SU-DHL-6 (cell line): ENCODE data around the gene SVIL.

Experiments
- H2AFZ ChIP-seq: fragments of 200-600 bp; sonication (generic); 2 replicates; pipeline ENCODE4 v1.6.1; 2014; ENCODE audit warnings: low read depth, mild to moderate bottlenecking, moderate library complexity, mixed read lengths, antibody characterized with exemption, low read length; ENCODE audit not compliant: severe bottlenecking
- H3F3A ChIP-seq: fragments of 200-600 bp; shearing (Covaris generic); 2 replicates; pipeline ENCODE4 v1.6.0; 2016; ENCODE audit warnings: antibody characterized with exemption, mild to moderate bottlenecking; ENCODE audit not compliant: insufficient read depth
- H3K27ac ChIP-seq: fragments of 200-600 bp; sonication (generic); 2 replicates; pipeline ENCODE4 v1.5.1; 2016; ENCODE audit warnings: low read depth, mild to moderate bottlenecking, low read length, moderate library complexity, mixed read lengths
- H3K27me3 ChIP-seq: fragments of 200-600 bp; sonication (generic), shearing (Covaris generic); 2 replicates; pipeline ENCODE4 v1.6.0; 2014; ENCODE audit warnings: mild to moderate bottlenecking, low read length
- H3K36me3 ChIP-seq: fragments of 200-600 bp; sonication (generic); 2 replicates; pipeline ENCODE4 v1.6.1; 2014; ENCODE audit warnings: mild to moderate bottlenecking, low read length, mixed read lengths
- H3K4me2 ChIP-seq: fragments of 300-600, 200-600 bp; shearing (Covaris generic), sonication (generic); 2 replicates; pipeline ENCODE4 v1.6.0; 2014; ENCODE audit warnings: low read length, low read depth, mild to moderate bottlenecking; ENCODE audit not compliant: poor library complexity, severe bottlenecking
- H3K4me3 ChIP-seq: fragments of 200-600 bp; sonication (generic); 2 replicates; pipeline ENCODE4 v1.5.1; 2014; ENCODE audit warnings: antibody characterized with exemption, low read length, mild to moderate bottlenecking, mixed read lengths; ENCODE audit not compliant: insufficient read depth, poor library complexity, severe bottlenecking
- H3K79me2 ChIP-seq: fragments of 200-600 bp; sonication (generic); 2 replicates; pipeline ENCODE4 v1.6.1; 2014; ENCODE audit warnings: mild to moderate bottlenecking, low read length, moderate library complexity; ENCODE audit not compliant: insufficient read depth
- H3K9ac ChIP-seq: fragments of 200-600 bp; sonication (generic); 2 replicates; pipeline ENCODE4 v1.7.0; 2014; ENCODE audit warnings: mild to moderate bottlenecking, low read length
- H3K9me2 ChIP-seq: fragments of 200-600 bp; sonication (generic); replicated peaks from 2 replicates; pipeline ENCODE4 v1.6.1; 2014; ENCODE audit warnings: low read length; ENCODE audit not compliant: insufficient read depth
- H3K9me3 ChIP-seq: fragments of 200-600 bp; sonication (generic); 2 replicates; pipeline ENCODE4 v1.6.1; 2014; ENCODE audit warnings: low read length, mixed read lengths; ENCODE audit not compliant: insufficient read depth
- H4K20me1 ChIP-seq: fragments of 200-600 bp; sonication (generic); 2 replicates; pipeline ENCODE4 v1.6.1; 2014; ENCODE audit warnings: low read depth, mild to moderate bottlenecking, antibody characterized with exemption, low read length, moderate library complexity, mixed read lengths
- EZH2phosphoT487 ChIP-seq: fragments of 200-600 bp; sonication (generic), shearing (Covaris generic); conservative IDR thresholded peaks from 2 replicates; pipeline ENCODE4 v1.6.1; 2018; ENCODE audit warnings: mild to moderate bottlenecking, antibody characterized with exemption, low read length, moderate library complexity, mixed read lengths
- TF ChIP-seq, protein P1 (sequence below): fragments of 200-600 bp; sonication (generic); IDR thresholded peaks from one replicate; pipeline ENCODE4 v1.5.1; 2017; ENCODE audit warnings: antibody characterized with exemption, mild to moderate bottlenecking, low read length, moderate library complexity; ENCODE audit not compliant: insufficient read depth, poor library complexity, severe bottlenecking

Gene SVIL

GRCh38 chr10:29479081-29479925, 155.5 kb downstream of the SVIL start:
- Histone ChIP-seq H3F3A (no peaks in the 10 kb centered on the region), H3K27me3 (no peaks in the 10 kb centered on the region), H3K9ac (no peak overlapping the region), H3K79me2 (no peaks in the 10 kb centered on the region), H3K4me2 (no peak overlapping the region), H4K20me1 (no peaks in the 10 kb centered on the region), H3K27ac (peak overlapping the region; percentile 57; the same call in 1 of the 2 replicates), H3K4me3 (no peak overlapping the region), H3K9me2 (no peaks in the 10 kb centered on the region), H3K36me3 (no peaks in the 10 kb centered on the region), H3K9me3 (no peaks in the 10 kb centered on the region), H2AFZ (no peak overlapping the region)
- TF ChIP-seq EZH2phosphoT487: no peak
- TF ChIP-seq, protein P1, sequence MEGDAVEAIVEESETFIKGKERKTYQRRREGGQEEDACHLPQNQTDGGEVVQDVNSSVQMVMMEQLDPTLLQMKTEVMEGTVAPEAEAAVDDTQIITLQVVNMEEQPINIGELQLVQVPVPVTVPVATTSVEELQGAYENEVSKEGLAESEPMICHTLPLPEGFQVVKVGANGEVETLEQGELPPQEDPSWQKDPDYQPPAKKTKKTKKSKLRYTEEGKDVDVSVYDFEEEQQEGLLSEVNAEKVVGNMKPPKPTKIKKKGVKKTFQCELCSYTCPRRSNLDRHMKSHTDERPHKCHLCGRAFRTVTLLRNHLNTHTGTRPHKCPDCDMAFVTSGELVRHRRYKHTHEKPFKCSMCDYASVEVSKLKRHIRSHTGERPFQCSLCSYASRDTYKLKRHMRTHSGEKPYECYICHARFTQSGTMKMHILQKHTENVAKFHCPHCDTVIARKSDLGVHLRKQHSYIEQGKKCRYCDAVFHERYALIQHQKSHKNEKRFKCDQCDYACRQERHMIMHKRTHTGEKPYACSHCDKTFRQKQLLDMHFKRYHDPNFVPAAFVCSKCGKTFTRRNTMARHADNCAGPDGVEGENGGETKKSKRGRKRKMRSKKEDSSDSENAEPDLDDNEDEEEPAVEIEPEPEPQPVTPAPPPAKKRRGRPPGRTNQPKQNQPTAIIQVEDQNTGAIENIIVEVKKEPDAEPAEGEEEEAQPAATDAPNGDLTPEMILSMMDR: no peak

- Histone ChIP-seq H3K27ac (no peak overlapping the region), H2AFZ (no peak overlapping the region), H3K79me2 (no peaks in the 10 kb centered on the region), H3K9me2 (no peaks in the 10 kb centered on the region), H3F3A (no peaks in the 10 kb centered on the region), H3K27me3 (no peaks in the 10 kb centered on the region), H3K36me3 (no peaks in the 10 kb centered on the region), H4K20me1 (no peaks in the 10 kb centered on the region), H3K4me3 (no peak overlapping the region), H3K9ac (no peak overlapping the region), H3K9me3 (no peaks in the 10 kb centered on the region), H3K4me2 (no peak overlapping the region)
- no peak for TF ChIP-seq EZH2phosphoT487
Observed at GRCh38 chr10:29473406-29474100, 161.2 kb downstream of the SVIL start.

GRCh38 chr10:29473087-29473356, 161.7 kb downstream of the SVIL start:
- H3K36me3 ChIP-seq: no peaks in the 10 kb centered on the region
- H3K27ac ChIP-seq: no peak overlapping the region
- TF ChIP-seq, protein P1: no peak
- TF ChIP-seq EZH2phosphoT487: no peak
- no peaks in the 10 kb centered on the region for H3F3A ChIP-seq
- H2AFZ ChIP-seq: no peak overlapping the region
- no peak overlapping the region for H3K4me2 ChIP-seq
- H3K79me2 ChIP-seq: no peaks in the 10 kb centered on the region
- H3K9ac ChIP-seq: no peak overlapping the region
- H3K9me3 ChIP-seq: no peaks in the 10 kb centered on the region
- H3K27me3 ChIP-seq: no peaks in the 10 kb centered on the region
- H4K20me1 ChIP-seq: no peaks in the 10 kb centered on the region
- H3K9me2 ChIP-seq: no peaks in the 10 kb centered on the region
- no peak overlapping the region for H3K4me3 ChIP-seq
